ENCODE measurements around the gene TCHHL1. TPM values are rescaled to one million over a fixed set of nuclear protein-coding genes. Genes with fewer than 3 reads are reported as not detected.

TCHHL1 gene
- total RNA-seq, 4 donors from 2014 or later, result not detected

GRCh38 chr1:152118915-152119314 lies 30.1 kb upstream of the TCHHL1 start:
- TF ChIP-seq POLR2A (IDR thresholded peaks at IDR 0.05) (no peak), CTCF (IDR thresholded peaks at IDR 0.05) (no peak)
- Histone ChIP-seq H3K9me3 (no peaks in the 10 kb centered on the region), H3K36me3 (no peaks in the 10 kb centered on the region), H3K4me1 (no peaks in the 10 kb centered on the region), H3K27me3 (peaks cover 0 to 62% (median under 1%) of the 10 kb centered on the region in 4 donors), H3K4me3 (no peak overlapping the region), H3K27ac (no peak overlapping the region)
- intact Hi-C loops (cut with DNase I), result no loop called here
- DNase-seq, result no peak
- 89 to 100% methylated on average over 1 of the region's 1 CpG for WGBS, 2 donors

- Histone ChIP-seq H3K36me3 (no peaks in the 10 kb centered on the region), H3K4me1 (peaks cover 12 to 27% (median 24%) of the 10 kb centered on the region in 3 donors), H3K27me3 (peaks cover 4 to 91% (median 14%) of the 10 kb centered on the region in 4 donors), H3K27ac (no peak within 1 kb of the TSS), H3K4me3 (no peak within 1 kb of the TSS), H3K9me3 (no peaks in the 10 kb centered on the region)
- intact Hi-C loops (cut with DNase I), result no loop called here
- TF ChIP-seq CTCF (IDR thresholded peaks at IDR 0.05), result no peak
- TF ChIP-seq POLR2A (IDR thresholded peaks at IDR 0.05), result no peak
- 59 to 79% methylated on average over 4 of the region's 4 CpGs for WGBS, 2 donors
- DNase-seq, result no peak
Measured at GRCh38 chr1:152115344-152115743, 26.5 kb upstream of the TCHHL1 start, which contains the start of gene TCHH. TCHH (minus strand) TSS chr1:152115444; CDS start chr1:152114080, 1,364 bp downstream.

- peaks cover 6 to 14% (median 11%) of the 10 kb centered on the region in 3 donors for H3K9me3 ChIP-seq
- H3K4me3 ChIP-seq, result peak overlapping the region in 3 of 4 donors; percentile 49 to 66 (median 55)
- peaks cover 19 to 50% (median 31%) of the 10 kb centered on the region in 3 donors for H3K4me1 ChIP-seq
- no peak overlapping the region for H3K27ac ChIP-seq
- DNase-seq, result no peak
- no peaks in the 10 kb centered on the region for H3K36me3 ChIP-seq
- WGBS, 2 donors, result 41 to 53% methylated on average over 12 to 13 of the region's 13 CpGs
- intact Hi-C loops (cut with DNase I), result no loop called here
- TF ChIP-seq CTCF (IDR thresholded peaks at IDR 0.05) (no peak), POLR2A (IDR thresholded peaks at IDR 0.05) (no peak)
- peaks cover 10 to 100% (median 32%) of the 10 kb centered on the region in 4 donors for H3K27me3 ChIP-seq
Measured at GRCh38 chr1:152112885-152113432, 24.1 kb upstream of the TCHHL1 start.

DNA sequence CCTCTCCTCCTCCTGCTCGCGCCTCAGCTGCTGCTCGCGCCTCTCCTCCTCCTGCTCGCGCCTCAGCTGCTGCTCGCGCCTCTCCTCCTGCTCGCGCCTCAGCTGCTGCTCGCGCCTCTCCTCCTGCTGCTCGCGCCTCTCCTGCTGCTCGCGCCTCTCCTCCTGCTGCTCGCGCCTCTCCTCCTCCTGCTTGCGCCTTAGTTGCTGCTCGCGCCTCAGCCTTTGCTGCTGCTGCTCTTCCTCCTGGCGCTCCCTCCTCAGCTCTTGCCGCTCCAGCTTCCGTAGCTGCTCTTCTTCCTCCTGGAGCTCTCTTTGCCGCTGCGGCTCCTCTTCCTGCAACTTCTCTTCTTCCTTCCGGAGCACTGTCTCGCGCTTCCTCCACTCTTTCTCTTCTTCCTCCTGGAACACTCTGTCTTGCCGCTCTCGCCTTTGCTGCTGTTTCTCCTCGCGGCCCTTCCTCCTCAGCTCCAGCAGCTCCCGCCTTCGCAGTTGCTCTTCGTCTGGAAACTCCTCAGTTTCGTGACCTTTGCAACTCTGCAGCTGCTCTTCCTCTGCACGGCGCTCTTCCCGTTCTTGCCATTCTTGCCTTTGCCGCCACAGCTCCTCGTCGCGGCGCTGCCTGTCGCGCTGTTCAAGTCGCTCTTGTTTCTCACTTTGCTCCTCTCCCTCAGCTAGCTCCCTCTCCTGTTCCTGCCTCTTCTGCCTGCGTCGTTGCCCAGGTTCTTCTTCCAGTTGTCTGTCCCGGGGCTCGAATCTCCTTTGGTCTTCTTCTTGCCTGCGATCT lies 23.4 kb upstream of the TCHHL1 start:
- peaks cover 10 to 100% (median 37%) of the 10 kb centered on the region in 4 donors for H3K27me3 ChIP-seq
- H3K36me3 ChIP-seq, result no peaks in the 10 kb centered on the region
- no peak for TF ChIP-seq POLR2A (IDR thresholded peaks at IDR 0.05)
- no peak for TF ChIP-seq CTCF (IDR thresholded peaks at IDR 0.05)
- no peak for DNase-seq
- peaks cover 19 to 57% (median 31%) of the 10 kb centered on the region in 3 donors for H3K4me1 ChIP-seq
- no peak overlapping the region for H3K27ac ChIP-seq
- 4% methylated on average over 42 to 53 of the region's 53 CpGs for WGBS, 2 donors
- intact Hi-C loops (cut with DNase I), result no loop called here
- peaks cover 6 to 20% (median 18%) of the 10 kb centered on the region in 3 donors for H3K9me3 ChIP-seq
- peak overlapping the region; percentile 28 to 66 (median 52) for H3K4me3 ChIP-seq

DNA sequence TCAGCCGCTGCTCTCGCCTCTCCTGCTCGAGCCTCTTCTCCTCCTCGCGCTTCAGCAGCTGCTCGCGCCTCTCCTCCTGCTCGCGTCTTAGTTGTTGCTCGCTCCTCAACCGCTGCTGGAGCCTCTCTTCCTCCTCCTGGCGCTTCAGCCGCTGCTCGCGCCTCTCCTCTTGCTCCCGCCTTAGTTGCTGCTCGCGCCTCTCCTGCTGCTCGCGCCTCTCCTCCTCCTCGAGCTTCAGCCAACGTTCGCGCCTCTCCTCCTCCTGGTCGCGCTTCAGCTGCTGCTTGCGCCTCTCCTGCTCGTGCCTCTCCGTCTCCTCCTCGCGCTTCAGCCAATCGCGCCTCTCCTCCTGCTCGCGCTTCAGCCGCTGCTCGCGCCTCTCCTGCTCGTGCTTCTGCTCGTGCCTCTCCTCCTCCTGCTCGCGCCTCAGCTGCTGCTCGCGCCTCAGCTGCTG lies 22.7 kb upstream of the TCHHL1 start:
- intact Hi-C loops (cut with DNase I), result no loop called here
- peaks cover 19 to 59% (median 31%) of the 10 kb centered on the region in 3 donors for H3K4me1 ChIP-seq
- peak overlapping the region; percentile 28 to 66 (median 52) for H3K4me3 ChIP-seq
- TF ChIP-seq POLR2A (IDR thresholded peaks at IDR 0.05) (no peak), CTCF (IDR thresholded peaks at IDR 0.05) (no peak)
- no peak for DNase-seq
- H3K27me3 ChIP-seq, result peaks cover 10 to 100% (median 39%) of the 10 kb centered on the region in 4 donors
- no peak overlapping the region for H3K27ac ChIP-seq
- peaks cover 6 to 22% (median 19%) of the 10 kb centered on the region in 3 donors for H3K9me3 ChIP-seq
- WGBS, 2 donors, result 3% methylated on average over 40 to 44 of the region's 44 CpGs
- no peaks in the 10 kb centered on the region for H3K36me3 ChIP-seq

All from esophagus squamous epithelium (tissue), 5 donors.